Measurements from ENCODE around the gene RIC1.
"Not testable (repeated sequence)": the region's sequence is repeated elsewhere in the genome, so short reads cannot be mapped to it uniquely, and the experiment has no call there.

Gene RIC1

GRCh38 chr9:5621327-5621726 is 7.6 kb upstream of the RIC1 start:
- no peak for DNase-seq (ENCODE audit: low spot score)

DNA sequence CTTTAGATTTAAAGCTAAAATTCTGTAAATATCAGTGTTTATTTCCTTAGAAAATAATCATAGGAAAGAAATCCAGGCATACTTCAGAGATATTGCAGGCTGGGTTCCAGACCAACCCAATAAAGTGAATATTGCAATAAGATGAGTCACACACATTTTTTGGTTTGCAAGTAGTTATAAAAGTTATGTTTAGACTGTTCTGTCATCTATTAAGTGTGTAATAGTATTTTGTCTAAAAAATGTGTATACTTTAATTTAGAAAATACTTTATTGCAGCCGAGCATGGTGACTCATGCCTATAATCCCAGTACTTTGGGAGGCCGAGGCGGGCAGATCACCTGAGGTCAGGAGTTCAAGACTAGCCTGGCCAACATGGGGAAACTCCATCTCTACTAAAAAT is 6.9 kb upstream of the RIC1 start:
- no peak for DNase-seq (ENCODE audit: low spot score)

GRCh38 chr9:5624655-5625054 is 4.3 kb upstream of the RIC1 start:
- no peak for DNase-seq (ENCODE audit: low spot score)

DNA sequence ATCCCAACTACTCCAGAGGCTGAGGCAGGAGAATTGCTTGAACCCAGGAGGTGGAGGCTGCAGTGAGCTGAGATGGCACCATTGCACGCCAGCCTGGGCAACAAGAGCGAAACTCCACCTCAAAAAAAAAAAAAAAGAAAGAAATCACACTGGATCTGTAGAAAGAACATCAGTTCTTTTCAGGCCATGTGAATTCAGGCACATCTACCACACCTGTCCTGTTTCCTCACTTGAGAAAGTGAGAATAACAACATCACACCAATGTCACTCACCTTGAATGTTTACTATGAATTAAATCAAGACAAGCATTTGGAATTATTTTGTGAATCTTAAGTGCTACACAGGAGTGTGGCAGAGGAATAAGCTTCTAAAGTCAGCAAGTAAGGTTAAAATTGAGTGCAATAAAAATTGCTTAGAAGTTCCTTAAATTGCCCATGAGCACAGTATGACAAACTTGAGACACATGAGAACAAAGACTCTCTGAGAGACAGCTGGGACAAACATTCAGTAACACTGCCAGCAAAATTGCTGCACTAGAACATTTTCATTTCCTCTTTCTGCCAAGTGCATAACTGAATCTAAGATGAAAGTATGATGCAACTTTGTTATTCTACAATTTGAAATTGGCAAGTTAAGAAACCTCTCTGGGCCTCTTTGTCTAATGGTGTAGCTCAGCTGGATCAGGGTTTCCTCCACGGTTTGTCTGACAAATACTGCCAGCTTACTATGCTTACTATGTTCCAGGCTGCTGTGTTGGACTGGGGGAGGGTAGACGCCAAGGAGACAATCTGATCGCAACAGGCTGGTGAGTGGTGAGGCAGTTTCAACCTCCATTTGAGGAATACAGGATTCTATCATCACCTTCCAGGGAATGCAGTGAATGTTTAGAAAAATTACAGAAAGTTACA is 1.9 kb upstream of the RIC1 start:
- DNase-seq (ENCODE audit: low spot score), result peak; percentile 48

- not testable (repeated sequence) for DNase-seq (ENCODE audit: low spot score)
Observed at GRCh38 chr9:5627686-5628085, 1.2 kb upstream of the RIC1 start.

DNA sequence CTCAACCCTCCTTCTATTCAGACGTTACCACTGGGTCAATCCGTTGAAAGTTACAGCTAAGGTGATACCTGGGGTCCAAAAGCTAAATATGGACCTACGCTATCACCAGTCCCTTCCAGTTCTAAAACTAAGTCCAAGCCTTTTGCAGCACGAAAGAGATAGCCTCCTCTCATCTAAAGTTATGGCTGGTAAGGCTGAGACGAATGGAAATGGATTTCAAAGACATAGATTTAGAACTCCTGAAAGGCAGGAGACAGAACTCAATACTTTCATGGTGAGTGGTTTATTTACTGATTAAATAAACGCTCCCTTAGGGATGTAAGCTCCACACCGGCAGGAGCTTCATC is 751 bp upstream of the RIC1 start:
- peak; percentile 30 for DNase-seq (ENCODE audit: low spot score)

DNA sequence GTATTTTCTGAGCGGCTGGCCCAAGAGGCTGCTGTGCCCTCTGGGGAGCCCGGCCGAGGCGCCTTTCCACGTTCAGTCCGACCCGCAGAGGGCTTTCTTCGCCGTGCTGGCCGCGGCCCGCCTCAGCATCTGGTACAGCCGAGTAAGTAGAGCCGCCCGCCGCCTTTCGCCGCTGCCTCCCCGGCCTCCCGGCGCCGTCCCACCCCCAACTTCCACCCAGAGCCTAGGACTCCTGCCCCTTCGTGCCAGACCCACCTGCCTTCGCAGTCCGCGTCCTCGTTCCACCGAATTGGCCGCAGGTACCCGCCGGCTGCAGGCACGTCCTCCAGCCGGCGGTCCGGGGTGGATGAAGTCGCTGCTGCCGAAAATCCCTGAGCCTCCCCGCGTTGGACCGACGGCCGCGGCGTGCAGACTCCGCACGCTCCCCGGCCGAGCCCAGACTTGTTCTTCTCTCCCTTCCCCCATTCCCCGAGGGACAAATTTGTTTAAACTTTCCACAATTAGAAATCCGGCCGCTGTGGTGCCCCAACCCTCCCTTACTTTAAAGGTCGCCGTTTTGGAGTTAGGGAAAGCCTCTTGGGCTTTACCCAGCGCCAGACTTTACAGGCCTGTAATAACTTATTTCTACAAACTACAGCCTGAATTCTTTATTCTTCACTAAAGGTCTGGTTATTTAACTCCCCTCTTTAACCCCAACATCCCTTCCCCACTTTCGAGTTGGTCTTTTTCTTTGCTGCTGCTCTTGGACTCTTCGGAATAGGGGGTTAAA is 589 bp downstream of the RIC1 start:
- DNase-seq (ENCODE audit: low spot score), result peak; percentile 39

GRCh38 chr9:5630081-5630507 is 1.2 kb downstream of the RIC1 start:
- DNase-seq (ENCODE audit: low spot score), result peak; percentile 19

DNA sequence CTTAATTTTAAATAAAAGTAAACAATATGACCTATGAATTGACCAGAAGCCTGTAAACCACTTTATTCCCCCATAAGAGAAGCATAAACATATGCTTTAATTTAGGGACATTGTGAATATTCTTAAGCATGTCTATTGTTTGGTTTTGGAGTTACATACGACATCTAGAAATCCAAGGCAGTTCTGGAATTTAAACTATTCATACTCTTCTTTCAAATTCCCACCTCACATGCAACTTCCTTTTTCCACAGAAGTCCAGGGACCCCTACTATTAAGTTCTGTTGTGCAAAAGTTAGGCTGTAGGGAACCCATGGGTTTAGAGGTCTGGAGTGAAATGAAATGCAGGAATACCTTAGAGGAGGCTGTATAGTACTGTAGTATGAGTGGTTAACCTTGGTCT is 2.1 kb downstream of the RIC1 start:
- no peak for DNase-seq (ENCODE audit: low spot score)

- no peak for DNase-seq (ENCODE audit: low spot score)
Observed at GRCh38 chr9:5632540-5632939, 3.6 kb downstream of the RIC1 start.

GRCh38 chr9:5633243-5633642 is 4.3 kb downstream of the RIC1 start:
- DNase-seq (ENCODE audit: low spot score), result peak; percentile 55

- DNase-seq (ENCODE audit: low spot score), result no peak
Observed at GRCh38 chr9:5635390-5635789, 6.5 kb downstream of the RIC1 start.

- no peak for DNase-seq (ENCODE audit: low spot score)
Observed at GRCh38 chr9:5639816-5640215, 10.9 kb downstream of the RIC1 start.

GRCh38 chr9:5642170-5642569 is 13.3 kb downstream of the RIC1 start:
- no peak for DNase-seq (ENCODE audit: low spot score)

DNA sequence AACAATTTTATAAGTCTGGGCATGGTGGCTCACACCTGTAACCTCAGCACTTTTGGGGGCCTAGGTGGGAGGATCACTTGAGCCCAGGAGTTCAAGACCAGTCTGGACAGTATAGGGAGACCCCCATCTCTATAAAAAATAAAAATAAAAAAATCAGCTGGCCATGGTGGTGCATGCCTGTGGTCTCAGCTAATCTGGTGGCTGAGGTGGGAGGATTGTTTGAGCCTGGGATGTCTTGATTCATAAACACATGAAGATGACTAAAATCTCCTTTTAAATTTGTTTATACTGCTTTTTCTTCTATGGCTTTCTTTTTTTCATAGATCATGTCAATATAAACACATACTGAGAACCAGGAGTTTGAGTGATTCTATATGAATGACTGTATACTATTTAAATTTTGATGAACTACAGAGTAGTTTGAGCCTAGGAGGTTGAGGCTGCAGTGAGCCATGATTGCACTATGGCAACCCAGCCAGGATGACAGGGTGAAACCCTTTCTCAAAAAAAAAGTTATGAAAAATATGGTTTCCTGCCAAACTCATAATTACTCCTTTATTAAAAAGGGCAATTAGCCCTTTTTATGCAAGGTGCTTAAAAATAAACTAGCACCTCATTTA is 14.2 kb downstream of the RIC1 start:
- no peak for DNase-seq (ENCODE audit: low spot score)

- DNase-seq (ENCODE audit: low spot score), result no peak
Observed at GRCh38 chr9:5644501-5644900, 15.6 kb downstream of the RIC1 start.

GRCh38 chr9:5646116-5646515 is 17.2 kb downstream of the RIC1 start:
- no peak for DNase-seq (ENCODE audit: low spot score)

- DNase-seq (ENCODE audit: low spot score), result no peak
Observed at GRCh38 chr9:5650356-5651105, 21.6 kb downstream of the RIC1 start.

DNA sequence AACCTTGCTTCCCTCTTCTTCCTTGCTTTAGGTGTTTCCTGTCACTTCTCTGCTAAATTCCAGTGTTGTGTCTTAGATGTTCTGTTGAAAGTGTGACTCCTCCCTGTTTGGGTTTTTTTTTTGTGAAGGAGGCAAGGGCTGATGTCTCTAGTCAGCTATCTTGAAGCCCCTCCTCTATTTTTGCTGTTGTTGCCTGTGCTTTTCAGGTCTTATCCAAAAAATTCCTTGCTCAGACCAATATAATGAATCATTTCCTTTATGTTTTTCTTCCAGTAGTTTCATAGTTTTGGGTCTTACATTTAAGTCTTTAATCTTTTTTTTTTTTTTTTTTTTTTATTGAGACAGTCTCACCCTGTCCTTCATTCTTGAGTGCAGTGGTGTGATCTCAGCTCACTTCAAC is 22.3 kb downstream of the RIC1 start:
- DNase-seq (ENCODE audit: low spot score), result no peak

DNA sequence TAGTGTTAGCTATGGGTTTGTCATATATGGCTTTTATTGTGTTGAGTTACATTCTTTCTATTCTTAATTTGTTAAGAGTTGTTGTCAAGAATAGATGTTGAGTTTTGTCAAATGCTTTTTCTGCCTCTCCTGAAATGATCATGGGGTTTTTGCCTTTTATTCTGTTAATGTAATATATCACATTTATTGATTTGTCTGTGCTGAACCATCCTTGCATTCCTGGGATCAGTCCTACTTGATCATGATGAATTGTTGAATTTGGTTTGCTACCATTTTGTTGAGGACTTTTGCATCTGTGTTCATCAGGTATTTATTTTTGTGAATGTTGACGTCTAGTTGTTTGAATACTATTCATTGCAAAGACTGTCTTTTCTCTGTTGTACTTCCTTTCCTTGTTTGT is 23.9 kb downstream of the RIC1 start:
- no peak for DNase-seq (ENCODE audit: low spot score)

DNA sequence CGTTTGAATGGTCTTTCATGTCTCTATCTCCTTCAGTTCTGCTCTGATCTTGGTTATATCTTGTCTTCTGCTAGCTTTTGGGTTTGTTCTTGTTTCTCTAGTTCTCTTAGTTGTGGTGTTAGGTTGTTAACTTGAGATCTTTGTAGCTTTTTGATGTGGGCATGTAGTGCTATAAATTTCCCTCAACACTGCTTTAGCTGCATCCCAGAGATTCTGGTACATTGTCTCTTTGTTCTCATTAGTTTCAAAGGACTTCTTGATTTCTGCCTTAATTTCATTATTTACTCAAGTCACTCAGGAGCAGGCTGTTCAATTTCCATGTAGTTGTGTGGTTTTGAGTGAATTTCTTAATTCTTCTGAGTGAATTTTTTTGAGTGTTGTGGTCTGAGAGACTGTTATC is 33.9 kb downstream of the RIC1 start:
- not testable (repeated sequence) for DNase-seq (ENCODE audit: low spot score)

- no peak for DNase-seq (ENCODE audit: low spot score)
Observed at GRCh38 chr9:5665059-5665458, 36.2 kb downstream of the RIC1 start.

All from hematopoietic multipotent progenitor cell treated with erythropoietin and hydrocortisone succinate and interleukin-3 and kit ligand, for 15 days (in vitro differentiated cells).